Effector CD8-positive, alpha-beta T cell (primary cell): ENCODE results near the gene C1QTNF5.
"Not testable (repeated sequence)": the region's sequence is repeated elsewhere in the genome, so short reads cannot be mapped to it uniquely, and the experiment has no call there.

Experiments used
- DNase-seq: peaks from one replicate; lab custom pipeline; 2025; lab: John Stamatoyannopoulos, UW
- total RNA-seq, 4 experiments: gene quantifications; one replicate each; lab custom pipeline; 2026; lab: John Stamatoyannopoulos, UW

The C1QTNF5 gene
- total RNA-seq, result 0 reads per million in 4 experiments

DNA sequence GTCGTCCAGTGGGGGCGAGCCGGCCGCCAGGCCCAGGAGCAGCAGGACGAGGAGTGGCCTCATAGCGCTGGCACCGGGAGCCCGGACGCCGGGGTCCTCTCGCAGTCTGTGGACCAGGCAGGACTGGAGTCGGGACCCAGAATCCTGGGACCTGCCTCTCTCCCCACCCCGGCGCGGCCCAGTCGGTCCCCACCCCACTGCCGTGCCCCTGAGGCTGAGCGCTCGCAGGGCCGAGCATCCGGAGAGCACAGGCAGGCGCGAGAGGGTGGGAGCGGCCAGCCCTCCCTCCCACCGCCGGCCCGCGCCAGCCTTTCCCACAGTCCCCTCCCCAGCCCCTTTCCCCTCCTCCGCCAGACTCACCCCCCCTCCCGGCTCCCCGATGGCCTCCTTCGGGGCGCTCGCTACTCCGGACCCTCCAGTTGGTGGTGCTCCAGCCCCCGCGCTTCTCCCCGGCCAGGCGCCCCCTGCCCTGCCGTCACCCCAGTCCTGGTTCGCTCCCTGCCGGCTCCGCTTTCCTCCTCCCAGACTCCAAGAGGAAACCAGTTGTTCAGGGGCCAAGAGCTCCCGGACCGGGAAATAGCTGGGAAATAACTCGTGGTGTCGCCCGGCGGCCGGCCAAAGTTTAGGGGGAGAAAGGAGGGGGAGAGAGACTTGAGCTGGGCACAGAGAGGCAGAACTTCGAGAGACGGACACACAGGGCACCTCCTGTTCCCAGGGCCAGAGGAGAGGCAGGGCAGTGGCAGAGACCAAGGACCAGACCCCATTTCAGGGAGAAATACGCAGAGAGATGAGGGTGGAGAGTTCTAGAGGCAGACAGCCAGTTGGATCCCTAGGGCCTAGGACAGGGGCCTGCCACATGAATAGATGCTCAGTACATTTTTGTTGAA lies at the start of gene C1QTNF5:
C1QTNF5 (minus strand) TSS at position 549 of the 887 bp plus-strand sequence; CDS start at position 63, 486 bp downstream.
- DNase-seq, result no peak

- DNase-seq, result no peak
These were observed 49.0 kb upstream of the C1QTNF5 start for GRCh38 chr11:119389611-119390254.

DNA sequence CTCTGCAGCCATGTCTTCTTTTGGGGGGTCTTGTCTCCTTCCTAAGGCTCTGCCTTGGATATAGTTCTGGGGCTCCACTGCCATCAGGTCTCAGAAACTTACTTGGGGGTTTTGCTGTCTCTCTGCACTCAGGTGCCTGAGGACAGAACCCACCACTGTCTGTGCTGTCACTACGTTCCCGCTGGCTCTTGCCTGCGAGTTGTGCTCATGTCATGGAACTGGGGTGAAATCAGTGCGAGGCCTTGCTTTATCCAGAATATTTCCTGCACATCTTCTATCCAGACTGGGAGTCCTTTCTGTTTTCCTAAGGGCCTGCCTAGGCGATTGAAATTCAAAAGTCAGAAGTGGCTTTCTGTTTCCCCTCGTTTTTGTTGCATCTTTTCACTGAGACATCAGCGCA lies 47.4 kb upstream of the C1QTNF5 start:
- DNase-seq, result no peak

- DNase-seq, result no peak
These were observed 43.6 kb upstream of the C1QTNF5 start for GRCh38 chr11:119384332-119384731.

DNA sequence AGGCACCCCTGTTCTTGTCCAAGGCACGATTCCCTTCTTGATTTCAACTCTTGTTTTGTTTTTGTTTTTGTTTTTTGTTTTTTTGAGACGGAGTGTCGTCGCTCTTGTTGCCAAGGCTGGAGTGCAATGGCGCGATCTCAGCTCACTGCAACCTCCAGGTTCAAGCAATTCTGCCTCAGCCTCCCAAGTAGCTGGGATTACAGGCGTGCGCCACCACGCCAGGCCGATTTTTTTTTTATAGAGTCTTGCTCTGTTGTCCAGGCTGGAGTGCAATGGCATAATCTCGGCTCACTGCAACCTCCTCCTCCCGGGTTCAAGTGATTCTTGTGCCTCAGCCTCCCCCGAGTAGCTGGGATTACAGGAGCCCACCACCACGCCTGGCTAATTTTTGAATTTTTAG lies 41.8 kb upstream of the C1QTNF5 start:
- DNase-seq, result not testable (repeated sequence)

- no peak for DNase-seq
These were observed 41.4 kb upstream of the C1QTNF5 start for GRCh38 chr11:119382101-119382500.

DNA sequence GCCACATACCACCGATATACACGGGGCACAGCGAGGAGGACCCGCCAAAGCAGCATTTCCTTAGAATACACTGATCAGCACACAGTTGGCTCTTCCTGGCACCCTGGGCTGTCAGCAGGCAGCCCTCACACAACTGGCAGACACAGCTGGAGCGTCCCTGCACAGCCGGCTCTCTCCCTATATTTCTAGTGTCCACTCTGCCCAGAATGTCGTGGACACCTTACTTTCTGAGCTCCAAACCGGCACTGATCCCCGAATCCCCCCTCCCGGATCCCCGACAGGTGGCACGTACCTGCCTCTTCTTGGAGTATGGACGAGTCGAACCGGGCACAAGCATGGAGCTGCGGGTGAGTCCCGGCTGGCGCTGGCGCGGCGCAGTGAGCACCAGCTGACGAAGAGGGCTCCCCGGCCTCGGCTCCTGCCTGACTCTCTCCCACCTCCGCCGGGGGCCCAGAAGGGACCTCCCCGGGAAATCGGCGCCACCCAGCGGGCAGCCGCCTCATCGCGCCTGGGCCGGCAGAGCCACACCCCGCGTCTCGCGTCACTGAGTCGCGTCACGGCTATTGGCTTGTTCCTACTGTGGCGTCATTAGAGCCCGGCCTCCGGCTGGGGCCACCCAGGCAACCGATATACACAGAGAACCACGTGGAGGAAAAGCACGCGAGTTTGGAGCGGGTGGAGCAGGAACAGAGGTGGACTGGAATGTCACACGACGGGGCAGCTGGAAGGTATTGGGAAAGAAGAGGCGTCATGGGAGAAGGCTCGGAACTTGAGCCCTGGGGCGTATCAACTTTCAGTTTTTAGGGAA lies 40.7 kb upstream of the C1QTNF5 start, which contains the start of gene USP2:
USP2 (minus strand) TSS at position 510 of the 808 bp plus-strand sequence. CDS start 8,210 bp downstream, outside the sequence.
- DNase-seq, result peak; percentile 96

GRCh38 chr11:119380827-119381180 lies 40.1 kb upstream of the C1QTNF5 start:
- no peak for DNase-seq

GRCh38 chr11:119380160-119380826 lies 39.6 kb upstream of the C1QTNF5 start:
- no peak for DNase-seq

DNA sequence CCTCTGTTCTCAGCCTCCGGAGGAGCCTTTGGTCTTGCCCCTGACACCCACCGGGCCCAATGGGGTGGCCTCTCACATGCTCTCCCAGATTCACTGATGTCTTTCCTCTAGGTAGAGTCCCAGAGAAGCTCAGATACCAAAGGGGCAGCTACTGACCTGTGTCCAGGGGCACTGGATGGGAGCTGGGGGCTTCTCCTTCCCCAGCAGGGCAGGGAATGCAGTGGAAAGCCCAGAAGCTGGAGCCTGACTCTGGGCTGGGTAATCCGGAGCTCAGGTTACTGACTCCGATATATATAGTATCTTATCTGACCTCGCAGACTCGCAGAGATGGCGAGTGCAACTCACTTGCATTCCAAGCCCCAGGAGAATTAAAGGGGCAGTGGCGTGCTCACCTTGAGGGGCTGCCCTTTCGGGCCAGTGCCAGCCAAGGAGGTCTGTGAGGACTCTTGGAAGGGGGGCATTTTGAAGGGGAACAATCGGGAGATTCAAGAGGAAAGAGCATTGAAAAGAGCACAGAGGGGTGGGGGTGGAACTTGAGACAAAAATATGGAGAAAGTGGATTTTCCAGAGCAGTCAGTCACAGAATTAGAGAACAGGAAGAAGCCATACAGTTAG lies 38.3 kb upstream of the C1QTNF5 start:
- no peak for DNase-seq

- no peak for DNase-seq
These were observed 37.4 kb upstream of the C1QTNF5 start for GRCh38 chr11:119377961-119378667.

DNA sequence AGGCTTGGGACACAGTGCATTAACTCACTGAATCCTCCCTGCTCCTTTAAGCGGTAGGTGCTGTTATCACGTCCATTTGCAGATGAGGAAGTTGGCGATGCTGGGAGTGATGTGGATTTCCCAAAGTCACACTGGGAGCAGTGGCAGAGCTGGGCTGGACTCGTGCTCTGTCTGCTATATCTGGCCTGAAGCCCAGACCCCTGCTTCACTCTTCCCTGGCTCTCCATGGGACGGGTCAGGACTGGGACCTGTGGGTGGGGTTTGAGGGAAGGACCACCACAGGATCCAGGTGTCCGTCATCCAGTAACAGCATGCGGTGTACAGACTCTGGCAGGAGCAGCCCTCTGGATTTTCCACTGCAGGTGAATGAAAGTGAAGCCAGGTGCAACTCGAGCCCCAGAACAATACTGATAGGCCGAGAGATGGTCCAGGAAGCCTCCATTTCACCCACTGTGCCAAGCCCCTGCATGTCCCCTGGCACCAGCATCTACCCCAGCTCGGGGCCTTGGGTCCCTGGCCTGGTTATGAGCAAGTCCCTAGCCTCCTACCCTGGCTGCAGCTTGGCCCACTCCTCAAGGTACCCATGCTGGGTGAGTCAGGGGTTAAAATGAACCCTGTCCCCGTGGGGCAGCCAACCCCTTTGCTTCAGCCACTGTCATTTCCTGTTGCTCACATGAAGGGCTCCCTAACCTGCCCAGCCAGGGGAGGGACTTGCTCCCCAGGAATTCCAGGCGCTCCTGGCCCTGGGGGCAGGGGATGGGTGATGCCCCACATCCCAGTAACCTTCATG lies 36.6 kb upstream of the C1QTNF5 start:
- no peak for DNase-seq

DNA sequence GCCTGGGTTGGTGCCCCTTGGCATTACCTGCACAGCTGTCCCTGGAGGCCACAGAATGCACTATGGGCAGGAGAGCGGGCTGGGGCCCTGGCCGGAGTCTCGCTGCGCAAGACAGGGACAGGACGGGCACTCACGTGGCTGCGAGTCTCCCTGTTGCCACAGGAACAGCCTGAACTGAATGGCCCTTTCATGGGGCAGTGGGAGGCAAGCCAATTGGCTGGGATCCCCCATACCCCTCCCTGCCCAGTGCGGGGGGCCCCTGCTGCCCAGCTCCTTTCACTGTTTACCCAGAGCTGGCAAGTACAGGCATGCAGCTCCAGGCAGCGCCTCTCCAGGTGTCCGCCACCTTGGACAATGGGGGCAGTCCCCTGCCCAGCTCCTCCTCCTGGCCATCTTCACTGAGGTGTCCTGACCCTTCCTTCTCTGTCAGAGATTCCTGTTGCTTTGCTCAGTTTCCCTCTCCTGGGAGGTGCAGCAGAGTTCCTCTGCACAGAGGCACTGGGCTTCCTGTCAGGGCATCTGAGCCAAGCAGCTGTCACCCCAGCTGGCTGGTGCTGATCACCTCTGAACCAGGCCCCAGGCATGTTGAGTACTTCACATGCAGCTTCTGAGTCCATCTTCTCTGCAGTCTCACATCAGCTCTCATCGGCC lies 35.6 kb upstream of the C1QTNF5 start:
- no peak for DNase-seq

DNA sequence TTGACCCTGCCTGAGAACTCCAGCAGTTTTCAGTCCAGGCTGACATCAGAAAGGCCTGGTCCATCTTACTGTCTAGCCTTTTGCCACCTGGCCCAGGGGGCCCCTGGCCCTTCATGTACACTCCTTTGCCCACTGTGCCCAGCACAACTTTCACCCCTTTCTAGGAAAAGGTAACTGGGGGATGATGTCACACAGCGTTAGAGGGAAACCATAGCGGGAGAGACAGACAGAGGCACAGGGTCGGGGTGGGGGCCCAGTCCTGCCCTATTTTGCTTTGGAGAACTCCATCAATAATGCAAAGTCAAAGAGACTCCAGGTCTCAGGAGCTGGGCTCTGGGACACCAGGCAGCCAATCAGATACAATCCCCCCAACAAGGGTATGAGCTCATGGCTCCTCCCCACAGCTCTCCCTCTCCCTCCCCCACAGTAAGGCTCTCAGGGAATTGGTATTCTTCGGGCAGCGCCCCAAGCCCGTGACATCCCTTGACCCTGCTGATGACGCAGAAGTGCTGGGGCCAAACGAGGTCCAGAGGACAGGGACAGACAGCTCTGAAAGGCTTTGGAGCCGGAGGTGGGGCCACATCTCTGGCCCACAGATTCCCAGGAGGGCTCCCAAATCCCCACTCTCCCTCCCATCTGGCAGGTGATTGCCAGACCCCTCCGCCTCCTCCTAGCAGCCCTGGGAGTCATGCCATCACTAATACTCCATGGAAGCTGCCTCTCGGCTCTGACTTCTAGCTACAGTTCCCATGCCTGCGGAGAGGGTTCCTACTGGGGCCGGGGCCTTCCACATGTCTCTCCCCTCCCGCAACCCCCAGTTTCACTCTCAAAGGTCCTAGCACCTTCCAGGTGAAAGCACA lies 34.9 kb upstream of the C1QTNF5 start:
- no peak for DNase-seq

GRCh38 chr11:119374632-119375336 lies 34.1 kb upstream of the C1QTNF5 start:
- DNase-seq, result no peak

DNA sequence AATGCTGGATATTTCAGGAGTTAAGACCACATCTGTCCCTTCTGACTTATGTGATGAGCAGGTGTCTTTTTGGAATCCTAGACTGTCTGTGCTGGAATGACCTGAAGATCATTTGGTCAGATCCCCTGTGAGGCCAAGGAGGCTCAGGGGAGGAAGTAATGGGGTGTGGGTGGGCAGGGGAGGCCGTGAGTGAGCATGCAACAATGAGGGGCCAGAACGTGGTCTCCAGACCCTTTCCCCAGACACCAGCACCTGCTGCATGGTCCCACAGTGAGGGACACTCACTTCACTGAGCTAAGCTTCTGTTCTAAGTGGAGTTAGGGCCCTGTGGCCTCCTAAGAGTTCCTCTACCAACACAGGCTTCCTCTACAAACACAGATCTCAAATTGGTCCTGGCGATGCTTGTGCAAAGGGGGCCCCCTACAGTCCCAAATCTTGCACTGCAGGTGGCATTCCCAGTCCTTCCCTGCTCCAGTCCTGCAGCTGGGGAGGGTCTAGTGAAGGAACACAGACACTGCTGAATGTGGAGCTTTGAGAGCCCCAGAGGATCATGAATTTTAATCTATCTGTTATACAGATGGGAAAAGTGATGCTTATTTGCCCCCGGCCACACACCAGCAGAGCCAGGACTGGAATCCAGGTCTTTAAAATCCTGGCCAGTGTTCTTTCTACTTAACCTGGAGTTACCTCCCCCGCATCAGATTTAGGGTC lies 33.4 kb upstream of the C1QTNF5 start:
- peak; percentile 15 for DNase-seq
